NB4 (cell line): ENCODE results near the gene AGBL1.

Experiments
- DNase-seq: peaks from one replicate; pipeline ENCODE4 v3.0.0; 2010; ENCODE audit warnings: low read depth
- H3K4me3 ChIP-seq: one replicate; pipeline ENCODE4 v1.5.1; 2011; ENCODE audit warnings: mild to moderate bottlenecking, low read depth, low read length, moderate library complexity
- MYC ChIP-seq: IDR thresholded peaks from 2 replicates; pipeline ENCODE4 v1.6.1; 2011; ENCODE audit warnings: low read depth, low read length
- POLR2A ChIP-seq: IDR thresholded peaks from 2 replicates; pipeline ENCODE4 v1.6.1; 2011; ENCODE audit warnings: mild to moderate bottlenecking; ENCODE audit not compliant: insufficient read length; ENCODE audit errors: extremely low read depth
- TF ChIP-seq, protein P1 (sequence below): IDR thresholded peaks from one replicate; pipeline ENCODE4 v1.5.1; 2012; ENCODE audit warnings: low read depth, low read length
- TF ChIP-seq, protein P2 (sequence below): IDR thresholded peaks from 2 replicates; pipeline ENCODE4 v1.6.1; 2011; ENCODE audit warnings: low read depth, low read length

AGBL1 gene

DNA sequence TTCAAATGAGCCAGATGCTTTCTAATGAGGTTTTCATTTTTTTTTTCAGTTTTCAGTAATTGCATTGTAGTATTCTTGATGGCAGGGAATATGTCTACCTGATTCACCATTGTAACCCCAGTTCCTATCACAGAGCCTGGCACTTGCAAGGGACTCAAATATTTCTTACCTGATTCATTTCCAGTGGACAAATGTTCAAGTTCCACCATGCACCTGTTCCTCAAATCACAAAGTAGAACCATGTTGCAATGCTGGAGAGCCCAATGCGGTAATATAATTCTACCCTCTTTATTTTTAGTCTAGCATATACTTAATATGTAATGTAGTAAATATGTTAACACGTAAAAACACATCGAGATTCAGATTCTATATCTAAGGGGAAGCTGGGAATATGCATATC is 722.6 kb downstream of the AGBL1 start:
- no peak overlapping the region for H3K4me3 ChIP-seq
- TF ChIP-seq, protein P1, sequence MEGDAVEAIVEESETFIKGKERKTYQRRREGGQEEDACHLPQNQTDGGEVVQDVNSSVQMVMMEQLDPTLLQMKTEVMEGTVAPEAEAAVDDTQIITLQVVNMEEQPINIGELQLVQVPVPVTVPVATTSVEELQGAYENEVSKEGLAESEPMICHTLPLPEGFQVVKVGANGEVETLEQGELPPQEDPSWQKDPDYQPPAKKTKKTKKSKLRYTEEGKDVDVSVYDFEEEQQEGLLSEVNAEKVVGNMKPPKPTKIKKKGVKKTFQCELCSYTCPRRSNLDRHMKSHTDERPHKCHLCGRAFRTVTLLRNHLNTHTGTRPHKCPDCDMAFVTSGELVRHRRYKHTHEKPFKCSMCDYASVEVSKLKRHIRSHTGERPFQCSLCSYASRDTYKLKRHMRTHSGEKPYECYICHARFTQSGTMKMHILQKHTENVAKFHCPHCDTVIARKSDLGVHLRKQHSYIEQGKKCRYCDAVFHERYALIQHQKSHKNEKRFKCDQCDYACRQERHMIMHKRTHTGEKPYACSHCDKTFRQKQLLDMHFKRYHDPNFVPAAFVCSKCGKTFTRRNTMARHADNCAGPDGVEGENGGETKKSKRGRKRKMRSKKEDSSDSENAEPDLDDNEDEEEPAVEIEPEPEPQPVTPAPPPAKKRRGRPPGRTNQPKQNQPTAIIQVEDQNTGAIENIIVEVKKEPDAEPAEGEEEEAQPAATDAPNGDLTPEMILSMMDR: no peak
- TF ChIP-seq MYC (no peak), POLR2A (no peak)
- TF ChIP-seq, protein P2, sequence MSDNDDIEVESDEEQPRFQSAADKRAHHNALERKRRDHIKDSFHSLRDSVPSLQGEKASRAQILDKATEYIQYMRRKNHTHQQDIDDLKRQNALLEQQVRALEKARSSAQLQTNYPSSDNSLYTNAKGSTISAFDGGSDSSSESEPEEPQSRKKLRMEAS: no peak
- DNase-seq: no peak

DNA sequence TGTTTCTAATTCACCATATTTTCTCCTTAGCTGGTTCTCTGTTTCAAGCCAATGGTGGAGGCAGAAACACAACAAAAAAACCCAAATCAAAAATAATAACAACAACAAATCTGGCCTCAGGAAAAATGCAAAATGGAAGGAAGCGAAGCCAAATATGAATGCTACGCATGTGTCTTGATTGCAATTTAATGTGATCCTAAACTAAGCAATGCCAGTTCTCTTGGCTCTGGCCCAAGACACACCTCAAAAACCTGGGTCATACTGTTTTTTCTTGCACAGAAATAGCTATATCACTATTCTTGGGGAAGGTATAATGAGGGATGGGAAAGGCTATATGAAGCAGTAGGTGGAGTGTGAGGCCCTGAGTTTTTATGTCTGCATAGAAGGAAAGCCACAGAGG is 724.7 kb downstream of the AGBL1 start:
- no peak overlapping the region for H3K4me3 ChIP-seq
- no peak for DNase-seq
- TF ChIP-seq, protein P2: no peak
- no peak for TF ChIP-seq POLR2A
- TF ChIP-seq, protein P1: no peak
- TF ChIP-seq MYC: no peak

DNA sequence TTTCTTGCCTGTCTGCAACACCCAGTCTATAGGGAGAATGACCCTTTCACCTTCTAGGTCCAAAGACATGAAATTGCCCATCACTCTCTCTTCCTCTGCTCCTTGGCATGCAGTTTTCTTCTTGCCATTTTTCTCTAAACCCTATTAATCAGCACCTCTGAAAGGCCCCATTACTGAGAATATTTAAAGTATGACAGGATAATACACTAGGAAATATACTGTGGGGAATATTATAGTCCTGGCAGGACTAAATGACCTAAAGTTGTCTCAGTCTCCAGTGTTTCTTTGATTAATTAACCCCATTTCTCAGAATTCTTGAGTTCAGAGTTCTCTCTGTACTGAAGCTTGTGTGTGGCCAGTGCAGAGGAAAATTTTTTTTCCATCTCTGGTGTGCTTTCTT is 730.7 kb downstream of the AGBL1 start:
- TF ChIP-seq MYC (no peak), POLR2A (no peak)
- TF ChIP-seq, protein P2: no peak
- TF ChIP-seq, protein P1: no peak
- no peak for DNase-seq
- H3K4me3 ChIP-seq: no peak overlapping the region

DNA sequence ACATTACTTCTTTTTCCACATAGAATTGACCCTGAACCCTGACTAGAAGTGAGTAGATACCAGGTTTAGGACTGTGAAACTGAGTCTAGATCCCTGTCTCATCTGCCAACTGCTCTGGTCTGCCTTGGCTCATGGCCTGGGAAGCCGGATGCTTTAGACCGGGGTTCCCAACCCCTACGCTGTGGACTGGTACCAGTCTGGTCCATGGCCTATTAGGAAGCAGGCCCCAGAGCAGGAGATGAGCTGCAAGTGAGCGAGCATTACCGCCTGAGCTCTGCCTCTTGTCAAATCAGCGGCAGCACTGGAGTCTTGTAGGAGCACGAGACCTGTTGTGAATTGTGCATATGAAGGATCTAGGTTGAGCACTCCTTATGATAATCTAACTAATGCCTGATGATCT is 734.2 kb downstream of the AGBL1 start:
- TF ChIP-seq, protein P2: no peak
- TF ChIP-seq, protein P1: no peak
- no peak for TF ChIP-seq MYC
- no peak for TF ChIP-seq POLR2A
- no peak for DNase-seq

DNA sequence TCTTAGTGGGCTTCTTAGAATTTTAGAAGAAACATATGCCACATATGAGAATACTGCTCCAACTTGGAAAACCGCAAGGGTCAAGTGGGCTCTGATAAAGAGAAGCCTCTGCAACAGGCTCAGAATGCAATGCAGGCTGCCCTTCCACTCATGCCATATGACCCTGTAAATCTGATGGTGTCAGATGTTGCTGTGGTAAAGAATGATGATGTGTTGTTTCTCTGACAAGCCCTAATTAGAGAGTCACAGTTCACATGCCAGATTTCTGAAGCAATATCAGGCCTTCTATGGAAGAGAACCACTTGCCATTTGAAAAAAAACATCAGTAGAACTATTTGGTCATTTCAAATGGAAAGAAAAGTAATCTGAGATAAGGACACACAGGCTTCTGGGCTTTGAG is 749.6 kb downstream of the AGBL1 start:
- H3K4me3 ChIP-seq: no peak overlapping the region
- TF ChIP-seq, protein P1: no peak
- TF ChIP-seq POLR2A: no peak
- no peak for TF ChIP-seq MYC
- TF ChIP-seq, protein P2: no peak
- no peak for DNase-seq

More for the DNA sequence above, 734.2 kb downstream of the AGBL1 start:
- no peak overlapping the region for H3K4me3 ChIP-seq

DNA sequence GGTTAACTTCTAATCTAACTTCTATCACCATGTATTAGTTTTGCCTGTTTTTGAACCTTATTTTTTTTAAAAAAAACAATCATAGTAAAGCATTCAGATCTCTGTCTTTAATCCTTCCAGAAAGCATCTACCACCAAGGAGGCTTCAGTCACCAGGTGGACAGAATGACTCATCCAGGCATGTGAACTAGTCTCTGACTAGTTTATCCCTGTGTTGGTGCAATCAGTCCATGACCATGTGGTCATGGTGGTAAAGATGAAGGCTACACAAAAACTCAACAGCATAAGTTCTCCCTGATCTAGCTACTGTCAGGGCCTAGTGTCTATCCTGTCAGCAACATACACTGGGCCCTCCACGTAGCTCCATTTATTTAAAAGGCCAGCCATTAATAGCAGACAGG is 750.6 kb downstream of the AGBL1 start:
- no peak overlapping the region for H3K4me3 ChIP-seq
- TF ChIP-seq, protein P2: no peak
- TF ChIP-seq, protein P1: no peak
- TF ChIP-seq MYC (no peak), POLR2A (no peak)
- DNase-seq: no peak
